GM20431 (cell line): ENCODE data around the gene SCUBE1.

ENCODE experiments used
- in situ Hi-C: fragments of 300-500 bp; cut with MseI, MboI; formaldehyde crosslinking; loops from one replicate; pipeline ENCODE4 v1.15.0; 2020; ENCODE audit warnings: low sequenced_read_pairs; ENCODE audit not compliant: unreplicated experiment

SCUBE1 gene

GRCh38 chr22:43308060-43308830, 34.9 kb downstream of the SCUBE1 start:
- in situ Hi-C loops = no loop called here

GRCh38 chr22:43305806-43306205, 37.4 kb downstream of the SCUBE1 start:
- in situ Hi-C loops = no loop called here

GRCh38 chr22:43304831-43305590, 38.2 kb downstream of the SCUBE1 start:
- in situ Hi-C loops = no loop called here

- in situ Hi-C loops = no loop called here
Measured at GRCh38 chr22:43303751-43304150, 39.4 kb downstream of the SCUBE1 start.

- in situ Hi-C loops = no loop called here
Measured at GRCh38 chr22:43303166-43303565, 40.0 kb downstream of the SCUBE1 start.

GRCh38 chr22:43302531-43303041, 40.6 kb downstream of the SCUBE1 start:
- in situ Hi-C loops = no loop called here

- in situ Hi-C loops = no loop called here
Measured at GRCh38 chr22:43301866-43302265, 41.3 kb downstream of the SCUBE1 start.

- in situ Hi-C loops = no loop called here
Measured at GRCh38 chr22:43300891-43301676, 42.1 kb downstream of the SCUBE1 start.

GRCh38 chr22:43299736-43300135, 43.4 kb downstream of the SCUBE1 start:
- in situ Hi-C loops = no loop called here

- in situ Hi-C loops = no loop called here
Measured at GRCh38 chr22:43298062-43298801, 44.9 kb downstream of the SCUBE1 start.

GRCh38 chr22:43297270-43298061, 45.7 kb downstream of the SCUBE1 start:
- in situ Hi-C loops = no loop called here

GRCh38 chr22:43296276-43296902, 46.8 kb downstream of the SCUBE1 start:
- in situ Hi-C loops = no loop called here

- in situ Hi-C loops = no loop called here
Measured at GRCh38 chr22:43295660-43296059, 47.5 kb downstream of the SCUBE1 start.

GRCh38 chr22:43295173-43295572, 48.0 kb downstream of the SCUBE1 start:
- in situ Hi-C loops = no loop called here

- in situ Hi-C loops = no loop called here
Measured at GRCh38 chr22:43293655-43294392, 49.3 kb downstream of the SCUBE1 start.

- in situ Hi-C loops = no loop called here
Measured at GRCh38 chr22:43293259-43293654, 49.9 kb downstream of the SCUBE1 start.

- in situ Hi-C loops = no loop called here
Measured at GRCh38 chr22:43292630-43293018, 50.5 kb downstream of the SCUBE1 start.

GRCh38 chr22:43291381-43291780, 51.8 kb downstream of the SCUBE1 start:
- in situ Hi-C loops = no loop called here
